Measurements from ENCODE around the gene HRH2.

DNA sequence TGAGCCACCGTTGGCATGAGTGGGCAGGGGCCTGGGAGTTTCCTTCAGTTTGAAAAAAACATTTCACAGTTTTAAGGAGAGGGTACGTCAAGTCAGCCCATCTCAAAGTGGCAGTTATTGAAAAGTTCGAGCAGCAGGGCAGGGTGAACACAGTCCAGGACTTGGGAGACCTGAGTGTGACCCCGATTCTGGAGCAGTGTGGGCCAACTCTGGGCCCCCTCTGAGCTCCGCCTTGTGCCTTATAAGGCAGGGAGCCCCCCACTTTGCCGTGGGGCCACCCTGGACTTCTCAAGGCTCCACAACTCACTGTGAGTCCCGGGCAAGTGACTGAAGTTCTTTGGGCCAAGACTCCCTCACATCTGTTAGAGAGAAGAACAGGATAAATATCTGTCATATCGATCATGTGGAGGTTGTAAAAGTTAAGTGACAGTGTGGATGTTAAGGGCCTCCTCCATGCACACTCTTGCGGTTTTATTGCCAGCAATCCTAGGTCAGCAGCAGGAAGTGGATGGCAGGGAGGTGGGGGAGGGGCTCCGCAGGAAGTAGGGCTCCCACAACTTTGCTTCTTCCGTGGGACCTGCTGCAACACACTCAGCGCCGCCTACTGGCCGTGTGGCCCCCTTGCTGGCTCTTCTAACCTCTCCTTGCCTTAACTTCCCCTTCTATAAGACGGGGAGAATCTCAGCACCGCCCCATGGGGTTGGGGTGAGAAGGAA is 38.4 kb downstream of the HRH2 start:
- peak; percentile 73; the same call in 1 of the 2 replicates for TF ChIP-seq POLR2AphosphoS5 (IDR thresholded peaks at IDR 0.05; ENCODE audit: low read depth)
- TF ChIP-seq, protein P1, sequence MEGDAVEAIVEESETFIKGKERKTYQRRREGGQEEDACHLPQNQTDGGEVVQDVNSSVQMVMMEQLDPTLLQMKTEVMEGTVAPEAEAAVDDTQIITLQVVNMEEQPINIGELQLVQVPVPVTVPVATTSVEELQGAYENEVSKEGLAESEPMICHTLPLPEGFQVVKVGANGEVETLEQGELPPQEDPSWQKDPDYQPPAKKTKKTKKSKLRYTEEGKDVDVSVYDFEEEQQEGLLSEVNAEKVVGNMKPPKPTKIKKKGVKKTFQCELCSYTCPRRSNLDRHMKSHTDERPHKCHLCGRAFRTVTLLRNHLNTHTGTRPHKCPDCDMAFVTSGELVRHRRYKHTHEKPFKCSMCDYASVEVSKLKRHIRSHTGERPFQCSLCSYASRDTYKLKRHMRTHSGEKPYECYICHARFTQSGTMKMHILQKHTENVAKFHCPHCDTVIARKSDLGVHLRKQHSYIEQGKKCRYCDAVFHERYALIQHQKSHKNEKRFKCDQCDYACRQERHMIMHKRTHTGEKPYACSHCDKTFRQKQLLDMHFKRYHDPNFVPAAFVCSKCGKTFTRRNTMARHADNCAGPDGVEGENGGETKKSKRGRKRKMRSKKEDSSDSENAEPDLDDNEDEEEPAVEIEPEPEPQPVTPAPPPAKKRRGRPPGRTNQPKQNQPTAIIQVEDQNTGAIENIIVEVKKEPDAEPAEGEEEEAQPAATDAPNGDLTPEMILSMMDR (IDR thresholded peaks at IDR 0.05; ENCODE audit: insufficient read depth, low read length): peak; percentile 98

All from HL-60 (cell line).